Tongue (tissue), 2 donors: ENCODE data around the gene ARID2. TPM values are rescaled to one million over a fixed set of nuclear protein-coding genes. Genes with fewer than 3 reads are reported as not detected.

Experiments
- DNase-seq: peaks from one replicate; pipeline ENCODE4 v3.0.0-alpha.2; 2015
- total RNA-seq: library from RNA; depleted of rRNA; stranded (reverse); fragments of >200 nt; gene quantifications from one replicate; pipeline ENCODE4 v1.2.3, GENCODE V29; 2014

ARID2 gene
- total RNA-seq, 1 donor from 2014 or later = 54.8 TPM

DNA sequence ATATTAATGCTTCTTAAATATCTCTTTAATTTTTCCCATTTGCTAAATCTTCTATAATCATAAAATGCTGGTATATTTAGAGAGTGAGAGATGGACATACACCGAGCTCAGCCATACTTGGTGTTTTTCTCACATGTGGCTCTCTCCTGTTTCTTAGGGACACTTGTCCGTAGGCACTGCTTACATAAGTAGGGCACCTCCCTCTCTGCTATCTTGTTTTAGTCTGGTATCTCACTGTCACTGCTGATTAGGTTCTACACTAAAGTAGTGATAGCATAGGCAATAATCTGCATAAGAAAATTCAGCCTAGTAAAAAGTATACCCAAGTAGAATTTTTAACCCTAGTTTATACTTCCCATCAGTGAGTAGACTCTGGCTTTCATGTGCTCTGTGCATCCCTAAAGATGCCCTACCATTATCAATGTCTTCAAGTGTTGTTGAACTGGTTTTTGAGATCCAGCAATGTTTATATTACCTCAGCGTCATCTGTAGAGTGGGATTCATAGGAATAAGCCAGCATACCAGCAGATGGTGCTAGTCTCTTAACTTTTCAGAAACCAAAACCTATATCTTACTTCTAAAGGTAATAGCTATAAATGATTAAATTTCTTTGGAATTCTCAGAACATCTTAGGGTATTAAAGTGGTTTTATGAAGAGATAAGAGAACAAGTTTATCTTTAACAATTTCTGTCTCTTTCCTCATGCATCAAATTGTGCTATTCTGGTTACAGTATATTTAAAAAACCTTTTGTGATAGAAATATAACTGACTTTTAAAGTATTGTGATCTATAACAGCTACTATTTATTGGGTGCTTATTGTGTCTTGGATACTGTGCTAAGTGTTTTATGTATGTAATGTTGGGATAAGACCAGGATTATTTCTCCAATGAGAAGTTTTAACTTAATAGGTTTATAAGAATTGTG lies 32.9 kb downstream of the ARID2 start:
- DNase-seq = peak; percentile 60

DNA sequence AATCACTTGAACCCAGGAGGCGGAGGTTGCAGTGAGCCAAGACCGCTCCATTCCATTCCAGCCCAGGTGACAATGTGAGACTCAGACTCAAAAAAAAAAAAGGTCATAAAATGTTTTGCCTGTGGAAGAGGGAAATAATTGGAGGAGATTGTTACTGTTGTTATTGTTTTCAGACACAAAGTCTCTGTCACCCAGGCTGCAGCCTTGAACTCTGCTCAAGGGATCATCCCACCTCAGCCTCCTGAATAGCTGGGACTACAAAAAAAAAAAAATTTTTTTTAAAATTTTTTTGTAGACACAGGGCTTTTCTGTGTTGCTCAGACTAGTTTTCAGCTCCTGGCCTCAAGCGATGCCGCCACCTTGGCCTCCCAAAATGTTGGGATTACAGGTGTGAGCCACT lies 33.9 kb downstream of the ARID2 start:
- DNase-seq = no peak

DNA sequence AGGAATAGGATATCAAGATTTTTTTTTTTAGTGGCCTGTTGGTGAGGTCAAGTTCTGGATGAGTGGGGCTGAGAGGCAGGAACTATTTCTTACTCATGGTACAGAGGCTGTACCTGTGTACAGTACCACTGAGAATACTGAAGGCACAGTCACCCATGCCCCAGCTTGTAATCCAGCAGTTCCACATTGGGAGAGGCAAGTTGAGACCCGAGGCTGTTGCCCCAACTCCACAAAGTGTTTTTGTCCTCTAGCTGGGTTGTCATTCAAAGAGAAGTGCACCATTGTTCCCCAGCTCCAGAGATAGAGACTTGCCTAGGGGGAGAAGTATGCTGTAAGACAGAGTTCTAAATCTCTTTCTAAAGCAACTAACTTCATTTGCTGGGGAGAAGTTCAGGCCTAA lies 38.7 kb downstream of the ARID2 start:
- DNase-seq = no peak

DNA sequence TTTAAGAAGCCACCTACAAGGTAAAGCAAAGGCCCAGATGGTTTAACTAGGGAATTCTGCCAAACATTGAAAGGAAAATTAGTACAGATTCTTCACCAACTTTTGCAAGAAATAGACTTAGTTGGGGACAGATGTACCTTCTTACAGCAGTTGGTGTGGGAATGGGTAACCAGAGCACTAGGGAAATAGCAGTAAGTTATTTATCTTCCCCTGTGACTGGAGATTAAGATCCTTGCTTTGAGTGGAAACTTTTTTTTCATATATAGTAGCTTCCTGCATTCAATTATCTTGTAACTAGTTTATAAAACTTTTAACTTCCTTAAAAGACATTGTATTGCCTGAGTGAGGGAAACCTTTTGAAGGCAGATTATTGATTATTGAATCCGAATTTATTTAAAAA lies 44.2 kb downstream of the ARID2 start:
- DNase-seq = no peak

DNA sequence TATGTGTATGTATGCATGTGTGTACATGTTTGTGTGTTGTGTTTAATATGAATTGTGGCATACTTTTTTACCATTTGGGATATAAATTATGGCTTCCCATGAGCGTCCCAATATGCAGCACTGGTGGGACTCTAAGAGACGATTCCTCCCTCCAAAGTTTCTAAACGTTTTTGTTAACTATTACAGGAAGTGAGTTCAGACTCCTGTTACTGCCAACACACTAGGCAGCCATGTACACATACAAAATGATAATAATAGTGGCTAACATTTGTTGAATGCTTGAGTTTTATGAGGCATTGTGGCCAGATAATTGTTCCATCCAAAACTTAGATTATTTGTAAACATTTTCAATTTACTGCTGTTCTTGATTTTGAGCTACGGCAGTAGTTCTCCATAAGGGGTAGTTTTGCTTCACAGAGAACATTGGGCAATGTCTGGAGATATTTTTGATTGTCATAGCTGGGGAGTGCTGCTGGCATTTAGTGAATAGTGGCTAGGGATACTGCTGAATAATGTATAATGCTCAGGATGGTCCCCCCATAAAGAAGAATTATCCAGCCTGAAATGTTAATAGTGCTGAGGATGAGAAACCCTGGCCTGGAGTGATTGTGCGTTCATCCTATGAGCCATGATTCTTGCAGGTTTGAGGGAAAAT lies 45.1 kb downstream of the ARID2 start:
- DNase-seq = no peak

GRCh38 chr12:45775465-45775864 lies 46.0 kb downstream of the ARID2 start:
- DNase-seq = no peak

DNA sequence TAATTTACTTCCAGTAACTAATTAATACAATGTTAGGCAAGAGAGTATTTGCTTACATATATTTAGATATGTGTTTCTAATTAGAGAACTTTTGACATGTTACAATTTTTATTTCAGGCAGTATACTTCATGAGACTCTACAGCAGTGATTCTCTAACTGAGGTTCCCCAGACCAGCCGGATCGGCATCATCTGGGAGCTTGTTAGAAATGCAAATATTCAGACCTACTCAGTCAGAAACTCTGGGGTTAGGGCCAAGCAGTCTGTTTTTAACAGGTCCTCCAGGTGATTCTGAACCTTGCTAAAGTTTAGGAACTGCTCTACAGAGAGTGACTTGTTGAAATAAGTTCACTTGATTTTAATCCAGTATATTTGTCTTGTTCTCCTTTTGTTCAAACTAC lies 46.5 kb downstream of the ARID2 start:
- peak; percentile 12 for DNase-seq

DNA sequence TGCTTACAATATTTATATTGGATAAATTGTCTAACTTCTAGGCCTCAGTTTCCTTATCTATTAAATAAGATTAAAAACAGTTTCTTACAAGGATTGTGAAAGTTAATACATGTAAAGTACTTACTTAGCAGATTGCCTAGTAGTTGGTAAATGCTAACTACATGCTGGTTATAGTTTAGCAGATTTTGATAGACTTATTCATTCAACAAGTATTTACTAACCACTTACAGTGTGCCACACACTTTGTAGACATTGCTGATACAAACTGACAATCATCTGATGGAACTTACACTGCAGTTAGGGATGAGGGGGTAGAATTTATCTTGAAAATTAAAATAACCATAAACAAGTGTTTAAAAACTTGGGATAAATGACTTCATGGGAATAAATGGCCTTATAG lies 50.4 kb downstream of the ARID2 start:
- DNase-seq = no peak

DNA sequence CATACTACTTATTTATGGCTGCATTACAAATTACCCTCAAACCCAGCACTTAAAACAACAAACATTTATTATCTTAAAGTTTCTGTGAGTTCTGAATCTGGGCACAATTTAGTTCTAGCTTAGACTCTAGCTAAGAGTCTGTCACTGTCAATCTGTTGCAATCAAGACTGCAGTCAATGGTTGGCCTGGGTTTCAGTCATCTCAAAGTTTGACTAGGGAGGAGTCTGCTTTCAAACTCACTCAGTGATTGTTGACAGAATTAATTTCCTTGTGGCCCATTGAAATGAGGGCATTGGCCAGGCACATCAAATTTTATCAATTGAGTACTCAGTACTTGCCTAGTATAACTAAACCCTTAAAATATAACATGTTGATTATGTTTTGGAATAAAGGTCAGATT lies 51.6 kb downstream of the ARID2 start:
- no peak for DNase-seq

GRCh38 chr12:45785315-45785714 lies 55.8 kb downstream of the ARID2 start:
- DNase-seq = no peak

- DNase-seq = no peak
Observed at GRCh38 chr12:45789025-45789424, 59.5 kb downstream of the ARID2 start.

- no peak for DNase-seq
Observed at GRCh38 chr12:45794422-45794821, 64.9 kb downstream of the ARID2 start.

DNA sequence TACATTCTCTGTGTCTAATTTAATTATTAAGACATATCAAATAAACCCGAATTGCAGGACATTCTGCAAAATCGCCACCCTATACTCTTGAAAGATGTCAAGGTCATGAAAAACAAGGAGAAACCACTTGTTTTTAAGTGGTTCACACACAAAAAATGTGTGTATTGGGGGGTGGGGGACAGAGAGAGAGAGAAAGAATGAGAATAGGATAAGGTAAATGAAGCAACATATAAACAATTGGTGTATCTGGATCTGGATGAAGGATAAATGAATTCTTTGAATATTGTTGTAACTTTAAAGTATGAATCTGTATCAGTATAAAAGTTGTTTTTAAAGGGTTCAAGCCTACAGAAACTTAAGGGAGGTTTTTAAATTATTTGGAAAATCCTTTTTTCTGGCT lies 72.1 kb downstream of the ARID2 start:
- no peak for DNase-seq

DNA sequence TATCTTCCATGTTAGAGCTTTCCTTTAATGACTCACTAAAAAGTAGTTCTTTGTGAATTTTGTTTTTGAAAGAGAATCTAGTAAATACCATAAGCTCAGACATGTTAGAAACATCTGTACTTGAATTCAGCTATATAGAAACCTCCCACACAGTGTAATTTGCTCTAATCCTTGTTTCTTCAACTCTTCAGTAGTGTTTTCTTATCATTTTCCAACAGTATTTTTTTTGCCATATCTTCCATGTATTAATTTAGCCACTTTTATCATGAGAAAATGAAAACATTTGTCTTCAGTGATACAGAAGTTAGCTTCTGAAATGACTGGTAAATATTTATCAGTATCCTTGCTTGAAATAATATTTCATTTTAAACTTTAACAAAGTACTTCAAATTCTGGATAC lies 73.6 kb downstream of the ARID2 start:
- DNase-seq = no peak

- no peak for DNase-seq
Observed at GRCh38 chr12:45816652-45817051, 87.1 kb downstream of the ARID2 start.

DNA sequence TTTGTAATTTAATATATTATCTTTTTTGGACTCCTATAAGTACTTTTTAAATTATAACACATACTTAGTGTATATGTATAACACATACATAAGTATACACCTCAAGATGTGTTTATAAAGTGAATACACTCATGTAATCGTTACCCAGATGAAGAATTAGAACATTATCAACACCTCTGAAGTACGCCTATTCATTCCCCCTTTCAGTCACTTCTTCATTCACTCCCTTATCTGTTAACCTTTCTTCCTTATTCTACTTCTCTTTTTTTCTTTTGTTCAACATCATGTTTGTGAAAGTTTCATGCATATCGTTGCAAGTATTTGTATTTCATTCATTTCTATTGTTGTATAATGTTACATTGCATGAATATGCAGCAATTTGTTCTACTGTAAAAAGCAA lies 98.5 kb downstream of the ARID2 start:
- no peak for DNase-seq

DNA sequence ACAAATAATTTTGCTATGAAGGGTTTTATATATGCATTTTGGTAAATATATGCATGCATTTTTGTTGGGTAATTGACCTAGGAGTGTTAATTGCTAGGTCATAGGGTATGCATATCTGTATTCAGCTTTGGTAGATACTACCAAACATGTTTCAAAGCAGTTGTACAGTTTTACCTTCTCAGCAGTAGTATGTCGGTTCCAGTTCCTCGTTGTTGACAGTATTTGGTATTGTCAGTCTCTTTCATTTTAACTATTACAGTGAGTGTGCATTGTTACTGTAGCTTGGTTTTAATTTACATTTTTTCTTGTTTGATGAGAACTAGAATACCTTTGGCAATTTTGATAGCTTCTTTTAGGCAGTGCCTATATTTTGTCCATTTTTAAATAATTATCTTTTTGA lies 98.9 kb downstream of the ARID2 start:
- no peak for DNase-seq

DNA sequence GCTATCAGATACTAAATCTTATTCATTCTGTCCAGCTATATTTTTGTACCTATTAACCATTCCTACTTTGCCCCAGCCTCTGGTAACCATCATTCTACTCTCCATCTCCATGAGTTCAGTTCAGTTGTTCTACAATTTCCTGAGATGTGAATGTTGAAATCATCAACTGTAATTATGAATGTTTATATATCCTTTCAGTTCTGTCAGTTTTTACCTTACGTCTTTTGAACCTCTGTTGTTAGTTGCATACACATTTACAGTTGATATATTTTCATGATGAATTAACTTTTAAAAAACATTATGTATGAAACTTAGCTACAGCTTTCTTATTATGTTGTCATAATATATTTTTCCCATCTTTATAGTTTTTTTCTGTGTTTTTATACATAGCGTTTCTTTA lies 102.1 kb downstream of the ARID2 start:
- no peak for DNase-seq

DNA sequence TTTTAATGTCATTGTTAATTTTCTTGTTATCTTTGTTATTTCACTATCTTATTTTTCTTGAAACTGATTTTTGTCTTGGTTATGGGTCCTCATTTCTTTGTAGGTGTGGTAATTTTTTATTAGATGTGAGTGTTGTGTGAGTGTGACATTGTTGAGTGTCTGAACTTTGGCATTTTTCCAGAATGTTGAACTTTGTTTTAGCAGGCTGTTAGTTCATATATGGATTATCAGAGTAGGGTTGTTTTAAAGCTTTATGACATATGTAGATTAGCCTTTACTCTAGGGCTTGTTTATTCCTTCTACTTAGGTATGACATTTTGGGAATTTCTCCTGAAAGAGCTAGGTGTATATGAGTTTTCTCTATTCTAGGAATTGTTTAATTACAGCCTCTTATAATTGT lies 103.9 kb downstream of the ARID2 start:
- DNase-seq = no peak

GRCh38 chr12:45834809-45835208 lies 105.3 kb downstream of the ARID2 start:
- DNase-seq = no peak

DNA sequence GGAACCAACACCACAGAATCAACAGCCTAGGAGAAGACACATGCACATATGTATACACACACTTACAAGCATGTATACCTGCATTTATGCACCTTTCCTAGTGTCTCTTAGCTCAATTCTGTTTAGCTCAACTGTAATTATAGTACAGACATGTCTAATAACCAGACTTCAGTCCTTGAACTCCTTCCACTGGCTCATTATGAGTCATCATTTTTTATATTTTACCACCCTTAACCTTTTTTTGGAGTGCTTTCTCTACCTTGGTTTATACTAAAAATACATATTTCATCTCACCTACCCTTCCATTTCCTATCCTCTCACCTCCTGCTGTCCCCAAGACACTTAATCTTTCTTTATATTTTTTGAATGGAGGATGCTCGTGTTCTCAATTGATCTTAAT lies 110.4 kb downstream of the ARID2 start:
- no peak for DNase-seq

DNA sequence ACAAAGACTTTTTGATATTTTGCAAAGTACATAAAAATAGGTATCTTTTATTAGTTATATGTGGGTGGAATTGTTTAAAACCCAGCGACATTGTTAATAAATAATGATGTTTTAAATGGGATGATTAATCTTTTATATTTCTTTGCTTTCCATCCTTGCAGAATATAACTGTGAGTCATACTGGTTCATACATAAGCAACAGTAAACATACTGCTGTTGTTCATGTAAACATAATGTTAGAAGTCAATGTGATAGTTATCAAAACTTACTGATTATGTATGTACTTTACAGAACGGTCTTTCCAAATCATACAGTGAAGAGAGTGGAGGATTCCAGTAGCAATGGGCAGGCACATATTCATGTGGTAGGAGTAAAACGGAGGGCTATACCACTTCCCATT lies 119.8 kb downstream of the ARID2 start:
- no peak for DNase-seq

DNA sequence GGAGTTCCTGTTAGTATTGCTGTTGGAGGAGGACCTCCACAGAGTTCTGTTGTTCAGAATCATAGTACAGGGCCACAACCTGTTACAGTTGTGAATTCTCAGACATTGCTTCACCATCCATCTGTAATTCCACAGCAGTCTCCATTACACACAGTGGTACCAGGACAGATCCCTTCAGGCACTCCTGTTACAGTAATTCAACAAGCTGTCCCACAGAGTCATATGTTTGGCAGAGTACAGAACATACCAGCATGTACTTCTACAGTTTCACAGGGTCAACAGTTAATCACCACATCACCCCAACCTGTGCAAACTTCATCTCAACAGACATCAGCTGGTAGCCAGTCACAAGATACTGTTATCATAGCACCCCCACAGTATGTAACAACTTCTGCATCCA lies 120.8 kb downstream of the ARID2 start:
- no peak for DNase-seq

GRCh38 chr12:45852508-45852907 lies 123.0 kb downstream of the ARID2 start:
- DNase-seq = no peak
